ENCODE measurements around the gene SLC12A1.

SLC12A1 gene

GRCh38 chr15:48205981-48206380 is at the start of gene SLC12A1:
TSS of gene SLC12A1 (plus strand) at chr15:48206302. CDS start at chr15:48207720, 1,418 bp downstream.
- no peak for DNase-seq

- DNase-seq = no peak
Measured at GRCh38 chr15:48168616-48169015, 37.5 kb upstream of the SLC12A1 start.

DNA sequence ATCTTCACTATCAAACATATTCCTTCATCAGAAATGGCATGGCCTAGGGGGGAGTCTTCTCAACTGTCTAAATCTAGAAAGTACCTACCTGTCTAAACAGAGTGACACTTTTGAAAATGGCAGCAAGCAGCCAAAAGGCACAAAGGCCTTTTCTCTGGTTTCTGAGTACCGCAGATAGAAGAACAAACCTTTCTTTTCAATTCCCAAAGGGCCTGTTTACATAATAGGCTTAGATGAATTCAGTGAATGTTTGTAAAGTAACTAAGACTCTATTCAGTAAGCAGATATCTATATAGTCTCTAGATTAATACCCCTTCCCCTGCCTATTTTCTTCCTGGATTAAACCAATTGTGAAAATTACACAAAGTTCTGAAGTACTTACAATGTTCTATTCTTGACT is 35.1 kb upstream of the SLC12A1 start:
- DNase-seq = no peak

GRCh38 chr15:48175126-48175525 is 31.0 kb upstream of the SLC12A1 start:
- DNase-seq = no peak

- no peak for DNase-seq
Measured at GRCh38 chr15:48176112-48176511, 30.0 kb upstream of the SLC12A1 start.

DNA sequence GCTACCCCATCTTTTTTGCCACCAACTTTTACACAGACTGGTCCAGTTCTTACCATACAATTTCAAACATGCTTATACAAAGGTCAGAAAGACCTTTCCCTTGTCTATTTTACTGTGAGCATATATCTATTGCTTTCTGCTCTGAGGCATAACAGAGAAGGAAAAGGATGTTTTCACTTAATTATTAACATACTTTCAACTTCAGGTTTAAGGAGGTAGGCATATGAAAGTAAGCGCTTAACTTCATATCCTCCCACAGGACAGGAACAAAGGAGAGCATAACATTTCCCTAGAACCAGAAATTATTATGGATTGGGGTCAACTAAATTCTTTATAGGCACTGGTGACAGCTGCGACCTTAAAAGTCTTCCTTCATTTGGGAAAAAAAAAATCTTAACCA is 29.1 kb upstream of the SLC12A1 start:
- DNase-seq = no peak

- no peak for DNase-seq
Measured at GRCh38 chr15:48177383-48177765, 28.7 kb upstream of the SLC12A1 start.

- peak; percentile 51 for DNase-seq
Measured at GRCh38 chr15:48177766-48178647, 28.1 kb upstream of the SLC12A1 start, which contains the start of gene MYEF2. TSS of gene MYEF2 (minus strand) at chr15:48178295. CDS start at chr15:48178237, 58 bp downstream.

- DNase-seq = no peak
Measured at GRCh38 chr15:48178648-48178931, 27.5 kb upstream of the SLC12A1 start.

GRCh38 chr15:48182749-48183148 is 23.4 kb upstream of the SLC12A1 start:
- DNase-seq = no peak

GRCh38 chr15:48185529-48185928 is 20.6 kb upstream of the SLC12A1 start:
- no peak for DNase-seq

- no peak for DNase-seq
Measured at GRCh38 chr15:48186271-48186670, 19.8 kb upstream of the SLC12A1 start.

- DNase-seq = peak; percentile 21
Measured at GRCh38 chr15:48190932-48191573, 15.0 kb upstream of the SLC12A1 start.

- no peak for DNase-seq
Measured at GRCh38 chr15:48191574-48192225, 14.4 kb upstream of the SLC12A1 start, which contains the start of gene CTXN2. TSS of gene CTXN2 (plus strand) at chr15:48191665. CDS start at chr15:48201301, 9,636 bp downstream.

- DNase-seq = no peak
Measured at GRCh38 chr15:48202068-48202467, 4.0 kb upstream of the SLC12A1 start.

DNA sequence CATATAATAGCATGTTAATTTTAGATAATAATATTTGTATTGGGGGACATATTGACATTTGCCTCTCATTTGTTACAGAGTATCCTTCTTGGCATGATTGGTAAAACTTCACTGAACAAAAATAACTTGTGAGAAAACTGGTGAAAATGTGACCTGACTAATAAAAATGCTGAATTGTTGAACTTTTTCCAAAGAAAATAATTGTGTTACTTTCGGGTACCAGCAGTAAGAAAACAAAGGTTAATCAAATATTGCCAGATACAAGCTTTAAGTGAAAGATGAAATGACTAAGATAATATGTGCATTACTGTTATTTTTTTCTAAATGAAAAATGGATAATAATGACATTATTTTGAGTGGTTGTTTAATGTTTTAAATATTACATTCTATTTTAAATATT is 15.2 kb downstream of the SLC12A1 start:
- no peak for DNase-seq

DNA sequence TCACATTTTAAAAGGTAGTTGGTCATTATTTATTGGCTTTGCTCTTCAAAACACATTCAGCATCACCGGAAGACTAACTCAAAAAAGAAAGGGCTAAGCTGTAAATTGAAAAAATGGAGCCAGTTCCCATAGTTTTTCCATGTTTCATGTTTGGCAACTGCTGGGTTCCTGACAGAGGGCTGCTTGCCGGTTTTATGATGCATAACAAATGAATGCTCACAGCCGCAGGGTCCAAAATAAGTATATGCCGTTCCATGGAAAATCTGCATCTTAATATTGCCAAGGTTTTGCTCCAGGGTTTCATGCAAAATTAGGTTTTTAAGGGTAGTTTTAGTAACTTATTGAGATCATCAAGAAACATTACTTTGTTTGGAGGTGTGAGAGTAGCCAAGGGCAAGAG is 15.8 kb downstream of the SLC12A1 start:
- DNase-seq = no peak

DNA sequence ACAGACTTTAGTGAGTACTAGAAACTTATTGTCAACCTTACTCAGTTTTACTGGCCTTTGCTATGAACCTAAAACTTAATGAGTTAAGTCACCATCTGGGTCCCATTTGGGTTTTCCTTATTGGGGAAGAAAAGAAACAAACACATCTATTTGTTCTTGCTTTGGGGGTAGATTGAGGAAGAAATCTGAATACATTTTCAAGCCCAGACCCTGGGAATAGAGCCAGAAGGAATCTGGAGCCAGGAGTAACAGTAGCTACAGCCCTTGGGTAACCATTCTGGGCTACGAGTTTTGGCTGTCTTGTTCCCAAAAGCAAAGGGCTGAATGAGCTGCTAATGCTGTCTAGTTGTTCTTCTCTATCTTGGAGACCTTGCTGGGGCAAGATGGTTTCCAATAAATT is 16.5 kb downstream of the SLC12A1 start:
- DNase-seq = no peak

- DNase-seq = no peak
Measured at GRCh38 chr15:48225771-48226170, 19.7 kb downstream of the SLC12A1 start.

DNA sequence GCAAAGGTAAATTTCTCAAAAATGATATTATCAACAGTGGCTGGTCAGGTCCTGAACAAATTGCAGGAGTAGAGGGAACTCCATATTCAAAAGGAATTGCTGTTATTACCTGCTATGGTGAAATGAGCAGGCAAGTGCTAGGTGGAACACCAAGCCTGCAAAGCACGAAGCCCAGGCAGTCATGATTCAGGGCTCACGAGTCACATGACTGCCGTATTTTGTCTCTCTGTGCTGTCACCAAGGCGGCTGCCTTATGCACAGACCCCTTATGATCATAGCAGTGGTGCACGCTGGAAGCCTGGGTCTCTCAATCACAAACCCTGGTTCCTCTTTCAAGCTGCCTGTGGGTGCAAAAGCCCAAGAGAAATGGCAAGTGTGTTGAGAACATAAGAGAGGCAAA is 24.4 kb downstream of the SLC12A1 start:
- DNase-seq = no peak

DNA sequence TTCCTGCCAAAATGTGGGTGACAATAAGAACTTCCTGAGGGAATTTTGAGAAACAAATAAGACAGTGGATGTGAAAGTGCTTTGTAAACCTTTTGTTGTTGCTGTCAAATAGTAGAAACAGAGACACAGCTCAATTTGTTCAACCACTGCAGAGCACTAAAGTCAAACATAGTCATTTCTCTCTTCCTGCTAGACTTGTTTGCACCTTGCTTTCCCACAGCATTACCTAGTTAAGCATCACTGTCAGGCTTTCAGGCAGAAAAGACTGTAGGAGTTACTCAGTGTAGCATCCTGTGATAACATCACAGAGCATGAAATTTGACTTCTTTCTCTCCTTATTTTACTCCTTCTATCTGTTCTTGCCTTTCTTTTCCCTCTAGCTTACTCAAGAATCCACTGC is 27.1 kb downstream of the SLC12A1 start:
- no peak for DNase-seq

- no peak for DNase-seq
Measured at GRCh38 chr15:48239334-48239733, 33.2 kb downstream of the SLC12A1 start.

- DNase-seq = no peak
Measured at GRCh38 chr15:48242015-48242414, 35.9 kb downstream of the SLC12A1 start.

DNA sequence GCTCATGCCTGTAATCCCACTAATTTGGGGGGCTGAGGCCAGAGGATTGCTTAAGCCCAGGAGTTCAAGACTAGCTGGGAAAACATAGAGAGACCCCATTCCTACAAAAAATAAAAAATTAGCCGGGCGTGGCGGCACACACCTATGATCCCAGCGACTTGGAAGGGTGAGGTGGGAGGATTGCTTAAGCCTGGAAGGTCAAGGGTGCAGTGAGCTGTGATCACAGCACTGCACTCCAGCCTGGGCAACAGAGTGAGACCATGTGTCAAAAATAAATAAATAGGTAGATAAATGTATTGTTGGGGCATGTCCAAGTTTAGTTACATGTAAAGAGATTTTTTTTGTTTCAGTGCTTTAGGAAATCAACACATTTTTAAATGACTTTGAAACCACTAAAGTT is 36.4 kb downstream of the SLC12A1 start:
- no peak for DNase-seq

All from activated gamma-delta T cell treated with Interleukin-2 at 50 U/mL for 16 hours (primary cell).